IMR-90 (cell line): ENCODE data around the gene PPM1K. TPM values are rescaled to one million over a fixed set of nuclear protein-coding genes. Genes with fewer than 3 reads are reported as not detected.
A peak's percentile ranks its signal among the peaks of the same experiment; 100 is the strongest.

Source experiments
- ATAC-seq: fragments of 200-7000 bp; cut with Tn5 transposase; 2 replicates; pipeline ENCODE4 v1.9.1; 2020; ENCODE audit warnings: low read depth, mild to moderate bottlenecking, moderate library complexity
- BruUV-seq: library from RNA; stranded (reverse); fragments of 400-500 nt; replicated peaks from 2 replicates; lab custom pipeline; 2021; lab: Mats Ljungman, UMichigan
- CTCF ChIA-PET: fragments of 300-600 bp; formaldehyde crosslinking; extraction: SDS; loops from one replicate; lab custom pipeline; 2021; ENCODE audit warnings: antibody characterized with exemption; lab: Yijun Ruan, JAX
- POLR2A ChIA-PET: fragments of 300-600 bp; sonication (Branson Sonifier 250); formaldehyde crosslinking; loops from one replicate; lab custom pipeline; 2022; ENCODE audit warnings: antibody characterized with exemption; ENCODE audit not compliant: unreplicated experiment; lab: Charles Lee
- DNase-seq: peaks from one replicate; pipeline ENCODE4 v3.0.0; 2013
- H2AFZ ChIP-seq: replicated peaks from 2 replicates; pipeline ENCODE3; 2013; ENCODE audit warnings: low read length, mild to moderate bottlenecking; ENCODE audit not compliant: poor library complexity
- H2AK5ac ChIP-seq: 2 replicates; pipeline ENCODE4 v1.6.1; 2013; ENCODE audit warnings: low read depth, low read length, inconsistent platforms
- H2AK9ac ChIP-seq: replicated peaks from 2 replicates; pipeline ENCODE3; 2013; ENCODE audit warnings: mild to moderate bottlenecking, low read depth, low read length, moderate library complexity; ENCODE audit not compliant: poor library complexity
- H2BK120ac ChIP-seq: 2 replicates; pipeline ENCODE4 v1.6.1; 2013; ENCODE audit warnings: low read depth, low read length, inconsistent platforms
- H2BK15ac ChIP-seq: 3 replicates; pipeline ENCODE4 v1.6.1; 2013; ENCODE audit warnings: low read depth, low read length, inconsistent platforms
- H2BK20ac ChIP-seq: 2 replicates; pipeline ENCODE4 v1.6.1; 2013; ENCODE audit warnings: low read depth, mild to moderate bottlenecking, inconsistent platforms, low read length, moderate library complexity
- H2BK5ac ChIP-seq: 2 replicates; pipeline ENCODE4 v1.6.1; 2013; ENCODE audit warnings: mild to moderate bottlenecking, low read depth, low read length, inconsistent platforms; ENCODE audit not compliant: poor library complexity, severe bottlenecking
- H3K14ac ChIP-seq: replicated peaks from 2 replicates; pipeline ENCODE4 v1.6.1; 2013; ENCODE audit warnings: low read depth, low read length, inconsistent platforms
- H3K18ac ChIP-seq: 2 replicates; pipeline ENCODE4 v1.6.1; 2013; ENCODE audit warnings: low read depth, low read length, control low read depth
- H3K23ac ChIP-seq: 2 replicates; pipeline ENCODE4 v1.6.1; 2013; ENCODE audit warnings: low read depth, low read length, inconsistent platforms
- H3K27ac ChIP-seq: 2 replicates; pipeline ENCODE4 v1.5.1; 2013; ENCODE audit warnings: mild to moderate bottlenecking, control low read depth, low read length; ENCODE audit not compliant: insufficient read depth
- H3K27me3 ChIP-seq: 2 replicates; pipeline ENCODE4 v1.6.1; 2013; ENCODE audit warnings: low read length; ENCODE audit not compliant: control insufficient read depth, insufficient read depth
- H3K36me3 ChIP-seq: 2 replicates; pipeline ENCODE4 v1.6.1; 2013; ENCODE audit warnings: low read length, mixed read lengths; ENCODE audit not compliant: control insufficient read depth, insufficient read depth
- H3K4ac ChIP-seq: 2 replicates; pipeline ENCODE4 v1.6.1; 2013; ENCODE audit warnings: low read depth, low read length, inconsistent platforms
- H3K4me1 ChIP-seq: 2 replicates; pipeline ENCODE4 v1.6.1; 2013; ENCODE audit warnings: low read length, mixed read lengths; ENCODE audit not compliant: control insufficient read depth, insufficient read depth
- H3K4me2 ChIP-seq: 2 replicates; pipeline ENCODE4 v1.6.1; 2013; ENCODE audit warnings: low read depth, mild to moderate bottlenecking, control low read depth, low read length, moderate library complexity
- H3K4me3 ChIP-seq: 2 replicates; pipeline ENCODE4 v1.5.1; 2013; ENCODE audit warnings: low read depth, mild to moderate bottlenecking, control low read depth, low read length, moderate library complexity; ENCODE audit not compliant: insufficient read depth
- H3K56ac ChIP-seq: 2 replicates; pipeline ENCODE4 v1.6.1; 2013; ENCODE audit warnings: low read length, inconsistent platforms; ENCODE audit not compliant: insufficient read depth; ENCODE audit errors: extremely low read depth
- H3K79me1 ChIP-seq, 2 experiments: 2 replicates each; pipeline ENCODE4 v1.6.1; 2013; ENCODE audit warnings: low read length in 2 of 2, inconsistent platforms in 1 of 2, low read depth in 1 of 2
- H3K9ac ChIP-seq: 2 replicates; pipeline ENCODE4 v1.6.1; 2013; ENCODE audit warnings: low read depth, low read length, control low read depth
- H3K9me1 ChIP-seq: 2 replicates; pipeline ENCODE4 v1.6.1; 2013; ENCODE audit warnings: low read length, inconsistent platforms; ENCODE audit not compliant: insufficient read depth
- H3K9me3 ChIP-seq: 2 replicates; pipeline ENCODE4 v1.6.1; 2013; ENCODE audit warnings: low read length; ENCODE audit not compliant: control insufficient read depth, insufficient read depth
- H4K20me1 ChIP-seq: 2 replicates; pipeline ENCODE4 v1.6.1; 2013; ENCODE audit warnings: low read length, inconsistent platforms; ENCODE audit not compliant: insufficient read depth
- H4K5ac ChIP-seq: 2 replicates; pipeline ENCODE4 v1.6.1; 2013; ENCODE audit warnings: mild to moderate bottlenecking, low read depth, low read length, control low read depth
- H4K8ac ChIP-seq, 2 experiments: 2 replicates each; pipeline ENCODE4 v1.6.1; 2013; ENCODE audit warnings: low read depth in 2 of 2, low read length in 2 of 2, control low read depth in 1 of 2, inconsistent platforms in 1 of 2
- H4K91ac ChIP-seq: 2 replicates; pipeline ENCODE4 v1.6.1; 2013; ENCODE audit warnings: low read depth, low read length, inconsistent platforms; ENCODE audit not compliant: insufficient read depth
- CTCF ChIP-seq: conservative IDR thresholded peaks from 2 replicates; pipeline ENCODE4 v1.5.1; 2012; ENCODE audit warnings: mild to moderate bottlenecking, low read depth, low read length, improper control_type of control experiment
- MAZ ChIP-seq: IDR thresholded peaks from 2 replicates; pipeline ENCODE4 v1.6.1; 2012; ENCODE audit warnings: low read depth, mild to moderate bottlenecking, low read length, improper control_type of control experiment, moderate library complexity, borderline replicate concordance
- POLR2A ChIP-seq: IDR thresholded peaks from 2 replicates; pipeline ENCODE4 v1.6.1; 2012; ENCODE audit warnings: mild to moderate bottlenecking, low read depth, low read length
- WGBS, 2 experiments: methylation state at CpG; one replicate each; pipeline versions ENCODE4 v1.1.5 to v1.1.7; 2013; ENCODE audit warnings: missing lambda C conversion rate in 2 of 2; ENCODE audit not compliant: insufficient read length in 1 of 2; ENCODE audit errors: extremely low coverage in 2 of 2; 5-methylcytosine and 5-hydroxymethylcytosine counted together
- dilution Hi-C: fragments of 300-500 bp; cut with HindIII; formaldehyde crosslinking; loops from one replicate; pipeline ENCODE4 v1.14.3; 2018; ENCODE audit warnings: low sequenced_read_pairs; ENCODE audit not compliant: unreplicated experiment
- in situ Hi-C: fragments of 300-500 bp; cut with MboI; formaldehyde crosslinking; loops from 3 replicates; pipeline ENCODE4 v1.14.3; 2019; ENCODE audit warnings: low sequenced_read_pairs, inconsistent platforms, mixed read lengths
- intact Hi-C: fragments of 100-400 bp; cut with micrococcal nuclease; formaldehyde crosslinking; loops from 2 replicates; pipeline ENCODE4 v1.10.0; 2022
- polyA plus RNA-seq, 3 experiments: library from polyadenylated mRNA; depleted of rRNA; stranded (reverse); fragments of >200 nt; gene quantifications; 2 replicates each; pipeline ENCODE4 v1.2.3, GENCODE V29; 2012; ENCODE audit warnings: low replicate concordance in 1 of 3
- total RNA-seq: library from RNA; depleted of rRNA; stranded (reverse); fragments of >200 nt; gene quantifications from 2 replicates; pipeline ENCODE4 v1.2.3, GENCODE V29; 2012

Gene PPM1K
- total and polyA plus RNA-seq, 2 of the 4 experiments (the other 2 are of a cell fraction): 6.1 to 11.5 TPM

DNA sequence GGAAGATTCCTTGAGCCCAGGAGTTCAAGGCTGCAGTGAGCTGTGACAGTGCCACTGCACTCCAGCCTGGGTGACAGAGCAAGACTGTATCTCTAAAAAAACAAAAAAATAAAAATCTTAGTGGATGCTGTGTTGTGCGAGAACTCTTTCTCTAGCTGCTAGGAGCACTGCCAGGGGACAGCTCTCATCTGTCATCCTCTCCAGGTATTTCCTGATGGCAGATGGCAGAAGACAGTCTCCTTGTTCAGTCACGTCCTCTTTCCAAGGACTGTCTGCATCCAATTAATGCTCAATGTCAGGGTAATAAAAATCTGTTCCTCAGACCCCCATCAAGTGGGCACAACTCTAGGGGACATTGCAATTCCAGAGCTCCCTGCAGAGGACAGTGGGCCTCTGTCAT lies 29.2 kb downstream of the PPM1K start:
- H3K14ac ChIP-seq: no peak overlapping the region
- ATAC-seq (no peak), DNase-seq (no peak)
- peak overlapping the region; percentile 32 for H2AFZ ChIP-seq
- no peak overlapping the region for H3K27ac ChIP-seq
- ChIA-PET POLR2A (no interaction called here), CTCF (interaction anchor here (0.6 kb wide), 1 partner anchor 676 kb away, joined by 7 read pairs; no protein-coding TSS in a partner anchor)
- H2BK120ac ChIP-seq: no peak overlapping the region
- no TSS peak for BruUV-seq
- no peak overlapping the region for H2BK15ac ChIP-seq
- no peaks in the 10 kb centered on the region for H3K9me1 ChIP-seq
- no peak overlapping the region for H3K56ac ChIP-seq
- no peak overlapping the region for H4K8ac ChIP-seq
- no peaks in the 10 kb centered on the region for H3K36me3 ChIP-seq
- dilution Hi-C loops: no loop called here
- no peak overlapping the region for H3K4me3 ChIP-seq
- 40% methylated on average over 1 of the region's 2 CpGs; no CpG with 5 or more reads in 1 of the 2 experiments for WGBS, 2 experiments
- no peak overlapping the region for H2AK9ac ChIP-seq
- intact Hi-C loops: no loop called here
- H2AK5ac ChIP-seq: no peak overlapping the region
- H4K91ac ChIP-seq: no peak overlapping the region
- no peaks in the 10 kb centered on the region for H3K4me1 ChIP-seq
- no peak overlapping the region for H3K4me2 ChIP-seq
- no peak overlapping the region for H3K18ac ChIP-seq
- no peak overlapping the region for H3K23ac ChIP-seq
- no peak overlapping the region for H2BK5ac ChIP-seq
- TF ChIP-seq POLR2A (no peak), CTCF (no peak), MAZ (no peak)
- no peaks in the 10 kb centered on the region for H3K79me1 ChIP-seq
- H3K4ac ChIP-seq: no peak overlapping the region
- no peak overlapping the region for H4K5ac ChIP-seq
- no peak overlapping the region for H3K9ac ChIP-seq
- in situ Hi-C loops: no loop called here
- no peaks in the 10 kb centered on the region for H4K20me1 ChIP-seq
- H2BK20ac ChIP-seq: no peak overlapping the region
- no peaks in the 10 kb centered on the region; the same call in 1 of the 2 replicates for H3K27me3 ChIP-seq
- H3K9me3 ChIP-seq: no peaks in the 10 kb centered on the region
